GM12878 (cell line): ENCODE results near the gene TMEM144. TPM values are rescaled to one million over a fixed set of nuclear protein-coding genes. Genes with fewer than 3 reads are reported as not detected.
A peak's percentile ranks its signal among the peaks of the same experiment; 100 is the strongest.

Experiments
- ATAC-seq: fragments of 200-7000 bp; cut with Tn5 transposase; 3 replicates; pipeline ENCODE4 v1.9.1; 2020; ENCODE audit warnings: mild to moderate bottlenecking, moderate library complexity
- Bru-seq: library from RNA; stranded (reverse); fragments of 400-500 nt; gene quantifications from one replicate; lab custom pipeline; 2021; lab: Mats Ljungman, UMichigan
- BruChase-seq, 2 experiments: library from RNA; stranded (reverse); fragments of 400-500 nt; gene quantifications; one replicate each; lab custom pipeline; 2021; lab: Mats Ljungman, UMichigan
- BruUV-seq: library from RNA; stranded (reverse); fragments of 400-500 nt; replicated peaks from 2 replicates; lab custom pipeline; 2021; lab: Mats Ljungman, UMichigan
- CTCF ChIA-PET: fragments of 300-600 bp; sonication (Branson Sonifier 250); formaldehyde crosslinking; extraction: SDS; loops from one replicate; lab custom pipeline; 2021; ENCODE audit warnings: inconsistent platforms; lab: Yijun Ruan, JAX
- POLR2A ChIA-PET: fragments of 350-600 bp; formaldehyde crosslinking; extraction: SDS; loops from one replicate; lab custom pipeline; 2021; ENCODE audit warnings: inconsistent platforms; lab: Charles Lee
- RAD21 ChIA-PET: fragments of 300-600 bp; sonication (Branson Sonifier 250); formaldehyde crosslinking; loops from one replicate; lab custom pipeline; 2023; ENCODE audit warnings: antibody characterized with exemption; ENCODE audit not compliant: unreplicated experiment; lab: Charles Lee
- SMC1A ChIA-PET: fragments of 300-600 bp; sonication (Branson Sonifier 250); formaldehyde crosslinking; loops from one replicate; lab custom pipeline; 2023; ENCODE audit not compliant: unreplicated experiment, uncharacterized antibody; lab: Charles Lee
- DNase-seq: peaks from one replicate; pipeline ENCODE4 v3.0.0-alpha.2; 2011; ENCODE audit warnings: low read depth, low spot score
- FAIRE-seq: peaks from 3 replicates; lab custom pipeline; 2011; peaks lifted over from hg19 to GRCh38; lab: Jason Lieb, UNC
- H2AFZ ChIP-seq: 2 replicates; pipeline ENCODE4 v1.6.0; 2011; ENCODE audit warnings: low read depth, low read length, control low read depth; ENCODE audit not compliant: control insufficient read depth
- H3K27ac ChIP-seq: 2 replicates; pipeline ENCODE4 v1.5.1; 2011; ENCODE audit warnings: control low read depth; ENCODE audit not compliant: control insufficient read depth, insufficient read depth
- H3K27me3 ChIP-seq, 2 experiments: replicated peaks in 1 of 2; 2 replicates each; pipeline versions ENCODE4 v1.6.0 to v1.6.1; 2011; ENCODE audit warnings: low read length in 1 of 2; ENCODE audit not compliant: control insufficient read depth in 2 of 2, insufficient read depth in 2 of 2
- H3K36me3 ChIP-seq, 2 experiments: 2 replicates each; pipeline ENCODE4 v1.5.1; 2011; ENCODE audit warnings: low read length in 1 of 2; ENCODE audit not compliant: control insufficient read depth in 2 of 2, insufficient read depth in 2 of 2
- H3K4me1 ChIP-seq: 2 replicates; pipeline ENCODE4 v1.6.1; 2011; ENCODE audit warnings: mild to moderate bottlenecking, low read length, moderate library complexity, mixed read lengths; ENCODE audit not compliant: control insufficient read depth, insufficient read depth
- H3K4me2 ChIP-seq: 2 replicates; pipeline ENCODE4 v1.6.0; 2011; ENCODE audit warnings: control low read depth; ENCODE audit not compliant: control insufficient read depth, insufficient read depth
- H3K4me3 ChIP-seq: fragments of 200-600 bp; sonication (generic); 2 replicates; pipeline ENCODE4 v1.5.1; 2016
- H3K79me2 ChIP-seq: 2 replicates; pipeline ENCODE4 v1.6.0; 2011; ENCODE audit warnings: low read length; ENCODE audit not compliant: control insufficient read depth, insufficient read depth
- H3K9ac ChIP-seq: 2 replicates; pipeline ENCODE4 v1.8.0; 2011; ENCODE audit warnings: low read length, control low read depth, mixed read lengths; ENCODE audit not compliant: control insufficient read depth, insufficient read depth
- H3K9me3 ChIP-seq: replicated peaks from 3 replicates; pipeline ENCODE4 v1.5.1; 2011; ENCODE audit warnings: mild to moderate bottlenecking, low read length; ENCODE audit not compliant: control insufficient read depth, insufficient read depth
- H4K20me1 ChIP-seq: 2 replicates; pipeline ENCODE4 v1.6.0; 2011; ENCODE audit not compliant: control insufficient read depth, insufficient read depth
- ATF2 ChIP-seq: IDR thresholded peaks from 2 replicates; pipeline ENCODE4 v1.6.1; 2012; ENCODE audit warnings: low read length, inconsistent platforms
- ATF7 ChIP-seq: fragments of 450-650 bp; IDR thresholded peaks from 2 replicates; pipeline ENCODE4 v1.6.1; 2016; ENCODE audit warnings: low read depth, mild to moderate bottlenecking
- CBX5 ChIP-seq: sonication (generic); IDR thresholded peaks from 2 replicates; pipeline ENCODE4 v1.6.1; 2016; ENCODE audit warnings: low read depth, moderate library complexity, mild to moderate bottlenecking, inconsistent platforms
- CREB1 ChIP-seq: IDR thresholded peaks from 2 replicates; pipeline ENCODE4 v1.6.1; 2012; ENCODE audit warnings: low read depth, mild to moderate bottlenecking, inconsistent platforms
- EED ChIP-seq: sonication (generic); IDR thresholded peaks from 2 replicates; pipeline ENCODE4 v1.6.1; 2016; ENCODE audit warnings: antibody characterized with exemption, low read depth
- POLR2A ChIP-seq: IDR thresholded peaks from 2 replicates; pipeline ENCODE4 v1.6.1; 2011; ENCODE audit warnings: low read depth, mild to moderate bottlenecking, low read length
- SRF ChIP-seq, 2 experiments: IDR thresholded peaks; 2 replicates each; pipeline ENCODE4 v1.6.1; 2011; ENCODE audit warnings: low read depth in 2 of 2, low read length in 2 of 2, mild to moderate bottlenecking in 1 of 2, moderate library complexity in 1 of 2
- TCF3 ChIP-seq: IDR thresholded peaks from 2 replicates; pipeline ENCODE4 v1.6.1; 2012; ENCODE audit warnings: low read depth, mild to moderate bottlenecking, low read length, borderline replicate concordance; ENCODE audit not compliant: insufficient read depth
- ZBTB33 ChIP-seq: fragments of 450-650 bp; IDR thresholded peaks from 2 replicates; pipeline ENCODE4 v1.6.1; 2017; ENCODE audit warnings: mild to moderate bottlenecking
- whole genome bisulfite sequencing: methylation state at CpG from one replicate; pipeline ENCODE4 v1.1.6; 2016; ENCODE audit warnings: low lambda C conversion rate; ENCODE audit not compliant: insufficient replicate concordance, insufficient coverage; ENCODE audit errors: missing lambda C conversion rate; 5-methylcytosine and 5-hydroxymethylcytosine counted together
- in situ Hi-C: fragments of 300-500 bp; cut with MboI; formaldehyde crosslinking; loops from 9 replicates; pipeline ENCODE4 v1.14.3; 2018; ENCODE audit warnings: mixed read lengths
- intact Hi-C: fragments of 100-400 bp; cut with micrococcal nuclease; formaldehyde crosslinking; loops from one replicate; pipeline ENCODE4 v1.14.2; 2022; ENCODE audit not compliant: unreplicated experiment
- long read RNA-seq, 2 experiments: library from polyadenylated mRNA; unstranded; transcript quantifications; one replicate each; pipeline ENCODE4 v2.0.0, GENCODE V29; 2019 to 2020
- polyA minus RNA-seq, 3 experiments: library from RNA; depleted of rRNA, polyadenylated mRNA; stranded (reverse); fragments of >200 nt; gene quantifications; 2 replicates each; pipeline ENCODE4 v1.2.3, GENCODE V29; 2011
- polyA plus RNA-seq, 11 experiments: library from polyadenylated mRNA; depleted of rRNA in 4 of 11; unstranded in 6 of 11; stranded (reverse) in 5 of 11; fragments of >200 nt; fragmentation: Nextera tagmentation in 4 of 11; fragmentation: Illumina TruSeq in 1 of 11; extraction: Ambion mirVana in 4 of 11; extraction: Trizol in 1 of 11; gene quantifications; 1 replicate in 1 of 11; 2 replicates in 10 of 11; pipeline versions ENCODE4 v1.2.1 to v1.2.3, GENCODE V29; 2011 to 2016; ENCODE audit warnings: inconsistent platforms in 2 of 11, missing spikeins in 2 of 11, low read depth in 1 of 11
- total RNA-seq, 4 experiments: library from RNA; depleted of rRNA in 3 of 4; stranded (reverse); fragments of >200 nt in 3 of 4; fragmentation: Illumina TruSeq in 1 of 4; extraction: Trizol in 1 of 4; gene quantifications; 2 replicates each; pipeline versions ENCODE4 v1.2.1 to v1.2.3, GENCODE V29; 2013 to 2021

The TMEM144 gene
- total RNA-seq (2013; cell fraction: nucleolus; rRNA removed): not detected in 2 replicates
- total RNA-seq (2014; rRNA removed) (1.7 and 2.3 TPM in 2 replicates), total RNA-seq (2014; rRNA removed; fragmentation: Illumina TruSeq; extraction: Trizol) (1.6 and 2.1 TPM in 2 replicates), total RNA-seq (2021) (1.8 and 2.6 TPM in 2 replicates), polyA plus RNA-seq (2011; rRNA removed) (0.08 and 0.09 TPM in 2 replicates), polyA plus RNA-seq (2014; fragmentation: Illumina TruSeq; extraction: Trizol) (1.5 and 1.7 TPM in 2 replicates), polyA plus RNA-seq (2014; fragmentation: Nextera tagmentation; extraction: Ambion mirVana) (1 to 10 TPM in 1 of 2 experiments, under 1 TPM in 1; 0.80 to 1.0 TPM), polyA plus RNA-seq (2014; rRNA removed) (1.3 TPM in 2 replicates), polyA plus RNA-seq (2016; fragmentation: Nextera tagmentation; extraction: Ambion mirVana) (1 to 10 TPM; 1.4 to 1.6 TPM), polyA minus RNA-seq (2011; rRNA and poly(A)+ RNA removed) (0.29 and 0.52 TPM in 2 replicates), Bru-seq, nascent RNA (percentile 14 among the genes with signal in this experiment), BruChase-seq, experiment 1, labeled RNA remaining after a 6-hour chase (percentile 9 among the genes with signal in this experiment), BruChase-seq, experiment 2, labeled RNA remaining after a 2-hour chase (percentile 12 among the genes with signal in this experiment)
- polyA plus RNA-seq (2011; ENCODE audit: low read depth): 0.55 TPM
- not detected in 2 replicates for polyA plus RNA-seq (2011; cell fraction: cytosol; rRNA removed)
- polyA plus RNA-seq (2011; cell fraction: nucleus; rRNA removed): 0.21 and 0.32 TPM in 2 replicates
- polyA plus RNA-seq (2012): 1.2 and 1.6 TPM in 2 replicates
- not detected in 2 replicates for polyA minus RNA-seq (2011; cell fraction: cytosol; rRNA and poly(A)+ RNA removed)
- polyA minus RNA-seq (2011; cell fraction: nucleus; rRNA and poly(A)+ RNA removed): 0.29 TPM in 1 of 2 replicates, not detected in the other
- long read RNA-seq, experiment 1: 0 reads
- long read RNA-seq, experiment 2: 0 reads

GRCh38 chr4:158209825-158210807 lies at the start of gene TMEM144:
Gene TMEM144 (plus strand): TSS chr4:158210486. CDS start chr4:158212668, 2,182 bp downstream.
- intact Hi-C loops (no loop called here), in situ Hi-C loops (no loop called here)
- H3K4me2 ChIP-seq: peak within 1 kb of the TSS; percentile 77
- no peak; the same call in 2 of the 3 replicates for ATAC-seq
- FAIRE-seq: no peak
- no peak for DNase-seq
- H4K20me1 ChIP-seq: no peaks in the 10 kb centered on the region
- RAD21 ChIA-PET: no interaction called here
- H3K36me3 ChIP-seq: no peaks in the 10 kb centered on the region
- BruUV-seq: no TSS peak
- peak within 1 kb of the TSS; percentile 50; the same call in 1 of the 2 replicates for H3K9ac ChIP-seq
- H3K27me3 ChIP-seq: 0 out of 4 replicates have a peak, but pooled peaks cover 0 to 2% of the 10 kb centered on the region in 2 experiments
- SMC1A ChIA-PET: no interaction called here
- H2AFZ ChIP-seq: peak within 1 kb of the TSS; percentile 82
- no peaks in the 10 kb centered on the region for H3K9me3 ChIP-seq
- H3K4me1 ChIP-seq: peaks cover 5% of the 10 kb centered on the region
- 32% methylated on average over 34 of the region's 34 CpGs for WGBS
- CTCF ChIA-PET: no interaction called here
- H3K79me2 ChIP-seq: no peaks in the 10 kb centered on the region
- H3K4me3 ChIP-seq: peak within 1 kb of the TSS; percentile 54; the same call in 1 of the 2 replicates
- TF ChIP-seq EED (peak; percentile 57; the same call in 1 of the 2 replicates), ZBTB33 (no peak), CREB1 (0 out of 2 replicates have a peak, but pooled peaks have one; percentile 14), ATF7 (0 out of 2 replicates have a peak, but pooled peaks have one; percentile 12), POLR2A (peak; percentile 70), ATF2 (0 out of 2 replicates have a peak, but pooled peaks have one; percentile 18), SRF (IDR thresholded peaks at IDR 0.05; ENCODE audit: low read depth in 2 of 2, low read length in 2 of 2) (0 out of 4 replicates have a peak, but pooled peaks of 1 of the 2 experiments have one; percentile 7), TCF3 (no peak), CBX5 (0 out of 2 replicates have a peak, but pooled peaks have one; percentile 20)
- TF ChIP-seq, all 136 proteins: peak for 7
- H3K27ac ChIP-seq: peak within 1 kb of the TSS; percentile 9; the same call in 1 of the 2 replicates
- POLR2A ChIA-PET: no interaction called here
